ENCODE data around the gene COL5A2. TPM values are rescaled to one million over a fixed set of nuclear protein-coding genes. Genes with fewer than 3 reads are reported as not detected.

Gene COL5A2
- total RNA-seq, 1 donor from 2014 or later, result 29.8 TPM

GRCh38 chr2:189002079-189002478 lies 177.5 kb downstream of the COL5A2 start:
- Histone ChIP-seq H3K27ac (no peak overlapping the region), H3K36me3 (peaks cover 55% of the 10 kb centered on the region), H3K9me3 (no peaks in the 10 kb centered on the region), H3K4me3 (no peak overlapping the region), H3K27me3 (no peaks in the 10 kb centered on the region), H3K4me1 (no peaks in the 10 kb centered on the region)
- ATAC-seq (no peak), DNase-seq (no peak)
- TF ChIP-seq CTCF (IDR thresholded peaks at IDR 0.05), result no peak
- intact Hi-C loops (cut with DNase I), result no loop called here

- no peak overlapping the region for H3K27ac ChIP-seq
- peaks cover 60% of the 10 kb centered on the region for H3K36me3 ChIP-seq
- no peak for TF ChIP-seq CTCF (IDR thresholded peaks at IDR 0.05)
Measured at GRCh38 chr2:189000221-189000620, 179.3 kb downstream of the COL5A2 start.

GRCh38 chr2:188997263-188997662 lies 182.3 kb downstream of the COL5A2 start:
- Histone ChIP-seq H3K4me3 (no peak overlapping the region), H3K27me3 (no peaks in the 10 kb centered on the region), H3K4me1 (no peaks in the 10 kb centered on the region), H3K9me3 (no peaks in the 10 kb centered on the region), H3K36me3 (peaks cover 63% of the 10 kb centered on the region), H3K27ac (no peak overlapping the region)
- no peak for TF ChIP-seq CTCF (IDR thresholded peaks at IDR 0.05)
- ATAC-seq, result no peak
- intact Hi-C loops (cut with DNase I), result loop anchor here (10.0 kb wide), 1 partner anchor 68 kb away; no protein-coding TSS in a partner anchor
- no peak for DNase-seq

More at GRCh38 chr2:189000221-189000620, 179.3 kb downstream of the COL5A2 start:
- no peak for DNase-seq
- intact Hi-C loops (cut with DNase I), result no loop called here
- Histone ChIP-seq H3K27me3 (no peaks in the 10 kb centered on the region), H3K4me3 (no peak overlapping the region), H3K9me3 (no peaks in the 10 kb centered on the region), H3K4me1 (no peaks in the 10 kb centered on the region)
- no peak for ATAC-seq

GRCh38 chr2:188993247-188993646 lies 186.3 kb downstream of the COL5A2 start:
- Histone ChIP-seq H3K27ac (no peak overlapping the region), H3K36me3 (peaks cover 51% of the 10 kb centered on the region), H3K4me3 (no peak overlapping the region), H3K9me3 (no peaks in the 10 kb centered on the region), H3K27me3 (no peaks in the 10 kb centered on the region), H3K4me1 (no peaks in the 10 kb centered on the region)
- intact Hi-C loops (cut with DNase I), result loop anchor here (10.0 kb wide), 1 partner anchor 72 kb away; no protein-coding TSS in a partner anchor
- TF ChIP-seq CTCF (IDR thresholded peaks at IDR 0.05), result no peak
- ATAC-seq, result no peak
- DNase-seq, result no peak

GRCh38 chr2:188986839-188987238 lies 192.7 kb downstream of the COL5A2 start:
- intact Hi-C loops (cut with DNase I), result no loop called here
- Histone ChIP-seq H3K27ac (no peak overlapping the region), H3K36me3 (peaks cover 24% of the 10 kb centered on the region), H3K27me3 (no peaks in the 10 kb centered on the region), H3K4me3 (no peak overlapping the region), H3K9me3 (no peaks in the 10 kb centered on the region), H3K4me1 (no peaks in the 10 kb centered on the region)
- DNase-seq (no peak), ATAC-seq (no peak)
- TF ChIP-seq CTCF (IDR thresholded peaks at IDR 0.05), result no peak

- no peak overlapping the region for H3K4me3 ChIP-seq
- H3K27ac ChIP-seq, result no peak overlapping the region
- DNase-seq (no peak), ATAC-seq (no peak)
- no peaks in the 10 kb centered on the region for H3K27me3 ChIP-seq
- intact Hi-C loops (cut with DNase I), result no loop called here
- no peaks in the 10 kb centered on the region for H3K9me3 ChIP-seq
- TF ChIP-seq CTCF (IDR thresholded peaks at IDR 0.05), result no peak
- H3K4me1 ChIP-seq, result no peaks in the 10 kb centered on the region
- peaks cover 17% of the 10 kb centered on the region for H3K36me3 ChIP-seq
Measured at GRCh38 chr2:188984680-188985079, 194.9 kb downstream of the COL5A2 start.

Data from upper lobe of right lung (tissue), 1 donor.